ENCODE data around the gene PLD6.
A peak's percentile ranks its signal among the peaks of the same experiment; 100 is the strongest.
"Not testable (repeated sequence)": the region's sequence is repeated elsewhere in the genome, so short reads cannot be mapped to it uniquely, and the experiment has no call there.

PLD6 gene

DNA sequence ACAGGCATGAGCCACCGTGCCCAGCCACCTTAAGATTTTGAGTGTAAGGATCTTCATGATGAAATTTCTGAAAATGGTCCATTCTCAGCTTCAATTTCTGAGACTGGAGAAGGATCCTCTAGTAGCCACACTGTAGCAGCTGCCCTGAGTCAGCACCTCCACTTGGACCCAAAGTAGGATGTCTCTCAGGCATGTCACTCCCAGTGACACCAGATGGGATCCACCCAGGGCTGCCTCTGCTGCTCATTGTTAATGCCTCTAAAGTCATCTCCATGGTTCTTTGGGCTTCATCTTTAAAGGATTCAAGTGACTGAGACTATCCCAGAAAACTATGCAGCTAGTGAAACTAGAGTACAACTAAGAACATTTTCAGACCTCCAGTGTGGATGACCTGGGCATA lies 7.9 kb downstream of the PLD6 start:
- no peak for DNase-seq

DNA sequence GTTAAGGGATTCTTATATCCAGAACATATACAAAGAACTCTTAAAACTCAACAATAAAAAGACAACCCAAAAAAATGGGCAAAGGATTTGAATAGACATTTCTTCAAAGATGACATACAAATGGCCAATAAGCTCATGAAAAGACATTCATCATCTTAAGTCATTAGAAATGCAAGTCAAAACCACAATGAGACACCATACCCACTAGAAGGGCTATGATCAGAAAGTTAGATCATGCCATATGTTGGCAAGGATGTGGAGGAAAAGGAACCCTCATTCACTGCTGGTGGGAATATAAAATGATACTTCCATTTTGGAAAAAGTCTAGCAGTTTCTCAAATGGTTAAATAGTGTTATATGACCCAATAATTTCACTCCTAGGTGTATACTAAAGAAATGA lies 9.4 kb downstream of the PLD6 start:
- DNase-seq: no peak

DNA sequence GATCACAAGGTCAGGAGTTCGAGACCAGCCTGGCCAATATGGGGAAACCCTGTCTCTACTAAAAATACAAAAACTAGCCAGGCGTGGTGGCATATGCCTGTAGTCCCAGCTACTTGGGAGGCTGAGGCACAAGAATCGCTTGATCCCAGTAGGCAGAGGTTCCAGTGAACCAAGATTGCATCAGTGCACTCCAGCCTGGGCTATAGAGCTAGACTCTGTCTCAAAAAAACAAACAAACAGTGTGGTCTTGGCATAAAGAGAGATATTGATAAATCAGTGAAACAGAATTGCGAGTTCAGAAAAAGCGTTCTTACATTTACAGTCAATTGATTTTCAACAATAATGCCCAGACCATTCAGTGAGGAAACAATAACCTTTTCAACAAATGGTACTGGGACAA lies 10.7 kb downstream of the PLD6 start:
- DNase-seq: not testable (repeated sequence)

DNA sequence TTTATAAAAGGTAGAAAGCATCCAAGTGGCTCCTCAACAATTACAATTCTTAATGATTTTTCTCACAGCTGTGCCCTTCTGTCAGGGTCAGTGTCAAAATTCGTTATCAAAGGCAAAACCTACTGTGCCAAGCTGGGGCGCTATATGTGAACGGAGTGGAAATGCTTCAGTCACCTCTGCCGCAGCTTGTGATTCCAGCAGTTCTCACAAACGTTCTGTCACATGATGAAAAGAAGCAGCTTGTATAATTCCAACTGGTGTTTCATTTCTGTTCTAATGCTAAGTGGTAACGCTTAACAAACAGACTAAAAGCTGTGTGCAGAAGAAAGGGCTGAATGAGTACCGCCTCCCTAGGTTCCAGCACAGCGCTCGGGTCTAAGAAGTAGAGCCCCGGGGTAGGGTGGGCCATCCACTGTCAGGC lies 14.2 kb downstream of the PLD6 start:
- no peak for DNase-seq

DNA sequence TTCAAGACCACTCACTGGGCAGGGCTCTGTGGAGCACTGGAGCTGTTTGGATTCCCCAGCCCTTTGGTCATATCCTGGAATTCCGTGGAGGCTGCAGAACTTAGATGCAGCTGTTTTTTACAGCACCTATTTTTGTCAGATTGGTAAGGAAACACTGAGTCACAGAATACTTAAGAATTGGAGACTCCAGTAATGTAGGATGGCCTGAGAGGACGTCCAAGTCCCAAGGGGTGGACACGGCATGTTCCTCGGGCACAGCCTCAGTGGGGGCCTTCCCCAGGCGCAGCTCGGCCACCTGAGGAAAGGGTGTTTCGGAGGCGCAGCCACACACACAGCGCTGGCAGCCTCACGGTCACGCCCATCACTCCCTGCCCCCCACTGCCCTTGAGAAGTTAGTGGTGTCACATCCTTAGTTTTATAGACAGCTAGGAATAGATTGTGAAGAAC lies 14.8 kb downstream of the PLD6 start:
- DNase-seq: no peak

DNA sequence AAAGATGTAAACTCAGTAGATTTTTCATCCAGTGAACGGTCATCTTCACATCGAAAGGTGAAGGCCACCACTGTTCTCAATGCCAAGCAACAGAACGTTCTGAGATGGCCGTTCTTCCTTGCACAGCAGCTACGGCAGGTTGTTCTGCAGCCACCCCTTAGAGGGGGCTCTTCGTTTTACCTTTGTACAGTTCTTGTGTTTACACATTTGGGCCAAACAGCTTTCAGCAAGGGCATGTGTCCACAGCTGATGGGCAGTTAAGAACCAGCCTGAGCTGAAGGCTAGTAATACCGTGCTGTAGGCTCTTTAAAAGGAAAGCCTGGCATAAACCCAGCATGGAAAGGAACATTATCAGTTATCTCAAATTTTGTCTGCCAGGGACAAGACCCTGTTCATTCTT lies 15.9 kb downstream of the PLD6 start:
- no peak for DNase-seq

DNA sequence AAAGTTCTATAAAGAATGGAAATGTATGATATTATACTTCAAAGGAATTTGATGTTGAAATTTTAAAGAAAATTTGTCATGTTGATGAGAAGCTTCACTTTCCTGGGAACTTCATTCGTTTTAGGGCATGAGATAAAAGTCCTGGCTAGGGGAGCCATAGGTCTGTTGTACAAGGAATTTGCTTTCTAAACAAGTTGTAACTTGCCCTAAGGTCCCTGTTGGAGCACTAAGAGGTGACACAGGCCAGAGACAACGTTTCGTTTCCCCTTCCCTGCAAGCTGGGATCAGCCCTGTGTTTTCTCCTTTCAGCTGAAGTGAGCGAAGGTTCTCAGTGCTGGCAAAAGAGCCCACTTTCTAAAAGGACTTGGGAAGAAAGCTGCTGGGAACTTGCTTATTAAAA lies 16.6 kb downstream of the PLD6 start:
- no peak for DNase-seq

DNA sequence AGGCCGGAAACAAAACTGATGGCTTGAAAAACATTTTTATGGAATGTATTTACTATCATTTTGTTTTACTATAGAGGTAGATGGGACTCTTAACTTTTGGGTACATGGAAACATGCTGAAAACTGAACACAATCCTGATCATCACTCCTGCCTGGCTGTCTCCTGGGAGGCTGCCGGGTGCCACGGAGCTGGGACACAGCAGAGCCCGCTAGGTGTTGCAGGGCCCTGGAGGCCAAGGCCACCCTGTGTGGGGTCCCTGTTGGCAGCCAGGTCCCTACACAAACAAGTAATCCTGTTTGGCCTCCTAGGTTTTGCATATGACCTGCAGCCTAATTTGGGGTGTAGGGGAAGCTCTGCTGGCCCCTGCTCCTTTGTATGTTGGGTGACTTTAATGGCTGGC lies 17.5 kb downstream of the PLD6 start:
- no peak for DNase-seq

DNA sequence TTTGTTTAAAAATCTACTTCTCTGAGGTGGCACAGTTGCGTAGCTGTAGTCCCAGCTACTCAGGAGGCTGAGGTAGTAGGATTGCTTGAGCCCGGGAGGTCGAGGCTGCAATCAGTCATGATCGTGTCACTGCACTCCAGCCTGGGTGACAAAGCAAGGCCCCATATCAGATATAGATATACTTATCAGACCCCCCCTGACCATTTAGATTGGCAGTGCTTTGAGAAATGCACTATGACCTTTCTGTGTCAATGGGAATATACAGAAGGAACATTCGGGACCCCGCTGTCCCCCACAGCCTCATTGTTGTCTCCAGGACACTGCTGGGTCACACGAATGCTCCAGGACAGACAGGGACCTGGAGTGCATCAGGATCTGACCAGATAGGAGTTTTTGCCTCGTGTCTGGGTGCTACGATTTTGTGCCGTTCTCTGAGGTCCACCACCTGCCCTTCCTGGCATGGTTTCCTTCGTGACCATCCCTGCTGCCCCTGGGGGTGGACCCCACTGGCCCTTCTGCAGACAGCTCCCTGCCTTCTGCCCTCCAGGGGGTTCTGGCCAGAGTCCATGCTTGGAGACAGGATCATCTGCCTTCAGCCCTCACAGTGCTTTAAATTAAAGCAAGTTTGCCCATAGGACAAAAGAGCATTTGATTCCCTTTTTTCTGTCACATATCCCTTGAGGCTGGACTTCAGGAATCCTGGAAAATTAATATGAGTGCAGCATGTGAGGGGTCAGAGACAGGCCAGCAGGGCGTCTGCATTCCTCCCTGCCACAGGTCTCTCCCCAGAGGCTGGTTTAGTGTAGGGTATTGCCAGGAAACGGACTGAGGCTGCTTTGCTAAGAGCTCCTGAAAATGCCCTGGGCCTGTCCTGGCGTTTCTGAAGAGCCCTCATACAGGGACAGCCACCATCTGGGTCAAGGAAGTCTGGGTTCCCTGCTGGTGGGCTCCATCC lies 19.3 kb downstream of the PLD6 start:
- no peak for DNase-seq

DNA sequence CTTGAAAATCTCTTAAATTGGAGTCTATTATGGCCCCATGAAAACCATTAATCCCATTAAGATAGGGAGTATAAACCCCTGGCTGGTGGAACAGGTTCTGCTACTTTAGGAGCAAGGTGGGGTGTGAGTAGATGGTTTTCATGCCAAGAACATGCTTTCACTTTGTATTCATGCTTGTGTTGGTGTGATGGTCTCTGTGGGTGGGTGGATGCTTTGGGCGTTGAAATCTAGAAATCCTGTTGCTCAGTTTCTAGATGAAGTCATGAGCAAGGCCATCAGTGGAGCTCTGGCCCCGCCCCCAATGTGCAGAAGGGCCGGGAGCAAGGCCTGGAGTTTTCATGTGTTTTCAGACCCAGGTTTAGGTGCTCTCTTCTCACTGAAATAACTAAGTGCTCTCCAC lies 20.1 kb downstream of the PLD6 start:
- DNase-seq: no peak

DNA sequence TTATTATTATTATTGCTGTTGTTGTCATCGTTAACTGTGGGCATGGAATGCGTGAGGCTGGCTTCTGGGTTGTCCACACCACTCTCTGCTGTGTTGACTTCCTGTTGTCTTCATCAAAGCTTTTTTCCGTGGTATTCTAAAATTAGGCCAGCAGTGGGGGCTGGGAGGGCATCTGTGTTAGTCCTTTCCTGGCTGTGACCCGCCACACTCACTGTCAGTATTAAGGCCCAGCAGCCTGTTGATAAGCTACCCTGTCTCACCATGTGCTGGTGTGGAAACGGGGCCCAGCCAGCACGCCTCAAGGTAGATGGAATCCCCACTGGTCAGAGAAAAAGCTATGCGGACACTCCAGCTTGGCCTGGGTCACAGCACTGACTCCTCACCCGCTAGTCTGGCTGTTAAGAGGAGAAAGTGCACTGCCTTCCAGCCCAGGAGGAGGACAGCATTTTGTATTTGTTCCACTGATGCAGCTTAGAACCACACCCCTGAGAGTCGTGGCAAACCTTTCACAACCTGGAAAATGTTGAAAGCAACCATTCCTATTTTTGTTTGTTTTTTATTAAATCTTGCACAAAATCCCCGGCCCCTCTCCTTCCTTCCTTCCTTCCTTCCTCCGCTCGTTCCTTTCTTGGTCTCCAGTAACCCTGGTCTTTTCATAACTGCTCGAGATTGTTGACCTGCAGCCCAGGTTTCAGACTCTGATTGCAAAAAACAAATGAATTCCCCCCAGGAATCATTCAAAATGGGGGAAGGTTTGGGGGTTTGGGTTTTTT lies 21.0 kb downstream of the PLD6 start:
- not testable (repeated sequence) for DNase-seq

DNA sequence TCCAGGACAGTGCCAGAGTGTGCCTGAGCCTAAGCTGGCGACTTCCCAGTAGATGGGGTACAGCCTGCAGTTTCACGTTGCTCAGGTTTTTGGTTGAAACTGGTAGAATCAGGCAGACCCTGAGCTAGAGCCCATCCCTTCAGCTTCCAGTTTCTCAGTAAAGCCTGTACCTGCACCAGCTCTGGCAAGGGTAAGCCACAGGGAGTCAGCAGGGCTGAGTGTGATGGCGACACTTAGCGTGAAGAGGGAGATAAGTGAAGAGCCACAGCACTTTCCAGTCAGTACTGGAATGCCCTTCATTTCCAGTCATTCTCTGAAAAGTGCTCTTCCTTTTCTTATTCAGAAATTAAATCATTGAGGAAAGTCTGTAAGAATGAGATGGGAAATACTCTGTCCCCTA lies 22.4 kb downstream of the PLD6 start:
- no peak for DNase-seq

DNA sequence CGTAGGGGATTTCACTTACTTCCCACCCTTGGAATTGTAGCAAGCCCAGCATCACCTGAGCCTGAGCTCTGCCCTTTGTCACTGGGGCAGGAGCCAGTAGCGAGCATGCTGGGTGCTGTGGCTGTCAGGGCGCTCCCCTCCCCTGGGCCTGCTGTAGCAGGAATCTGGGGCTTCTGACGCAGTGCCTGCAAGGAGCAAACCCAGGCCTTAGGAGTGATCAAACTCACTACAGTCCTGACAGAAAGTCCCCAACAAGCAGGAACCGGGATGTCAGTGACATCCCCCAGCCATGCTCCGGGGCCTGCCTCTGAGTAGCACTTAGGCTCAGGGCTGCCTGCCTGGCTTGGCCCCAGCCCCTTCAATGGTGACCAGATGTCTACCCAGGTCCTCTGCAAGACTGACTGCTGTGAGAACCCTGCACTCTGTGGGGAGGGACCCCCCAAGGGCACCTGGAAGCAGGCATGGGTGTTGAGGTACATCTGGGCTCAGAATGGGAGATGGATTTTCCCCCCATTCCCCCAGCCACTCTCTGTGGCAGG lies 23.5 kb downstream of the PLD6 start:
- DNase-seq: no peak

DNA sequence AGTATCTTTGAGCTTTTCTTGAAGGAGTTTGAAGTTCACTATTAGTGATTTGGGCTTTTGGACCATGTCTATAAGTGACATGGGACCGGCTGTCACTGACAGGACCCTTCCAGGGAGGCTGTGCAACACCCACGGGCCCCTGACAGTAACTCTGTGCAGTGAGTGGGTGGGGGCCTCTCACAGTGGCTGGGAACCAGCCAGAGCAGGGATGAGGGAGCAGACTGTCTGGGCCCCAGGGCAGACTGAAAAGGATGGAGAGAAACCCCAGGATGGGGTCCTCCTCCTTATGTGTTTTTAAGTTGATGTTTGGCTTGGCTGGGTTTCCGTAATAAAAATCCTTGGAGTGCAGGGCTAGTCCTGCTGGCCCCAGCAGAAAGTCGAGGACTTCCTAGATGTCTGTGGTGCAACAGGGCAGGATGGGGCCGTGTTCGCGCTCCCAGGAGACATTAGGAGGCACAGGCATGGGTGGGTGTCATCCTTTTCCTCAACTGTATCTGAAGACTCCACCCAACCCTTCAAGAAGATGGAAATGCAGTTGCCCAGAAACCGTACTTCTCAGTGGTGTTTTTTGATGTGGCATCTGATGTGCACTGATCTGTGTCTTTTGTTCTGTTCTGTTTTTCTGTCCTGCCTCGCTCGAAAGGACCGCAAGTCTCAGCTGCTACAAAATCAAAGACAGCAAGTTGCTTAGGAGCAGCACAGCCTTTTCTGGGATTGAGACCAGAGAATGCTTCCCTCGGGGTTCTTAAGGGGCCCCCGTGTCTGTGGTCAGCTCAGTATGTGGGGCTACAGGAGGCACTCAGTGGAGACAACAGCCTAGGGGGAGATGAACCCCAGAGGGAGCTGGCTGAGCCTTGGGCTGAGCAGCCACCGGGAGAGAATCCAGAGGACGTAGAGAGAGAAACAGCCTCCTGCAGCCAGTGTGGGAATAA lies 24.2 kb downstream of the PLD6 start:
- peak; percentile 41 for DNase-seq

DNA sequence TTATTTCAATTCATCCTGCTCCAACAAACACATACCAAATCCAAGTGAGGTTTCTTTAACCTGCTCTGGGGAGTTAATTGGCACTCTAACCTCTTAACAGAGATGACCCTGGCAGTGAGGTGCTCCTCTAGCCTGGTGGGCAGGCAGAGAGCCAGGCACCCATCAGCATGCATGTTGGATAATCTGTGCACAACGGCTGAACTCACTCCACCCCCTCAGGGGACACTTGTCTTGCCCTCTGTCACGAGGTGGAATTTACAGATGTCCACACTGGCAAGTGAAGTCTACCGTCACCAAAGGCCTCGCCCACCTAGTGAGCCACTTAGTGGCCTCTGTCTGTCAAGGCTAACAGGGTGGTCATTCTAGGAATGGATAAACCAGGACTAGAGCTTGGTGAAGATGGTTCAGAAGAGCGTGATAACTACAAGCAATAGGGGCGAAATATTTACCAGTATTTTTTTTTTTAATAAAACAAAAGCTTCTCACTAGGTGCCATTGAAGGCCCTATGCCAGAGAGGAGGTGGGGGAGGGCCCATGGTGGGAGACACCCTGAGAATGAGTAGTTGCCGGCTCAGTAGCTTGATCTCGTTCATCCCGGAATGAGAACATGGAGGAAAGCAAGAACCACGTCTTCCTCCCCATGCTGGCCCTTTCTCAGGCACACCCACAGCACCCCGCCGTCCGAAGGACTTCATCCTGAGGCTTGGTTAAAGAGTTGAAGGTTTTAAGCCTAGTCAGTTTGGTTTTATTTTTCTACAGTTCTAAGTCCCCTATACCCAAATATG lies 25.2 kb downstream of the PLD6 start:
- no peak for DNase-seq

DNA sequence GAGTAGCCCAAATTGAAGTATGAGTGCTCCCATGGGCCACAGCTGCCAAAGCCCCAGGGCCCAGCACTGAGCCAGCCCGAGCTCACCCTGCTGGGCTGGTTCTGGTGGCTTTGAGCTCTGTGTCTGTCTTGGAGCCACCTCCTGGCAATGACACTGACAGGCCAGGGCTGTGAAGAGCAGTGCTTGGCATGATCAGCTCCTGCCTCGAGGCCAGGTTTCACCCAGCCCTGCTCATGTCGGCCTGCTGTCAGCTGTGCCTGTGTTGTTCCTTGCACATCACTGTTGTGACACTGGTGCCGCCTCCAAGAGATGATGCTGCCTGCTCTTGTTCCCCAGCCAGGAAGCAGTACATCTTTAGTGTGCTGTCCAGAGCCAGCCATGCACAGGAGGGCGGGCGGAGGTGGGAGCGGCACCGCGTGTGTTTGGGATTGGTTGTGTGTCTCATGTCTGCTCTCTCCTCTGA lies 26.0 kb downstream of the PLD6 start:
- no peak for DNase-seq

DNA sequence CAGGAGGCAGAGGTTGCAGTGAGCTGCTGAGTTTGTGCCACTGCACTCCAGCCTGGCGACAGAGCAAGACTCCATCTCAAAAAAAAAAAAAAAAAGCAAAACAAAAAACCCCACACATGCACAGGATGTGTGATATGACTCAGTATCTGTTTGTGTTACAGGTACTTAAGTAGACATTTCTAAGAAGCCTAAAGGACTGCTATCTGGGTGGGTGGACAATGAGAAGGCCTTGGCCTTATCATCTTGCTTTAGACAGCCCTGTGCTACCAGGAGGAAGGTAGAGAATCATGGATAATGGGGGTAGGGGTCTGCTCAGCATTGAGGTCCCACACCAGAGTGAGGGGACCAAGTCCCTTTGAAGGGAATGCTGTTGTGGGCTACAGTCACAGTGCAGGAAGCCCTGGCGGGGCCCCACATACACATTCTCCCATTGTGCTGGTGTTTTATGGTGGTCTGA lies 26.7 kb downstream of the PLD6 start:
- no peak for DNase-seq

DNA sequence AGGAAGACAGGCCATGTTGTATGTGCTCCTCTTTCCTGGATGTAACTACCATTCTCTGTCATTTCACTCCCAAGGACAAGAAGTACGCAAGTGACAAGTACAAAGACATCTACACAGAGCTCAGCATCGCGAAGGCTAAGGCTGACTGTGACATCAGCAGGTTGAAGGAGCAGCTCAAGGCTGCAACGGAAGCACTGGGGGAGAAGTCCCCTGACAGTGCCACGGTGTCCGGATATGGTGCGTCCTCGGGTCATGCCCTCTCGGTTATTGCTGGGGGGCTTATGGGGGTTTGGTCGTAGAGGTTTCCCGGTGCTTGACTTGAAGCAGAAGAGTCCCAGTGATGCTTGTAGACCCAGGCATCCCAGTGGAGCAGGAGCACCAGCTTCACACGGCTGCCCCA lies 29.0 kb downstream of the PLD6 start:
- no peak for DNase-seq

DNA sequence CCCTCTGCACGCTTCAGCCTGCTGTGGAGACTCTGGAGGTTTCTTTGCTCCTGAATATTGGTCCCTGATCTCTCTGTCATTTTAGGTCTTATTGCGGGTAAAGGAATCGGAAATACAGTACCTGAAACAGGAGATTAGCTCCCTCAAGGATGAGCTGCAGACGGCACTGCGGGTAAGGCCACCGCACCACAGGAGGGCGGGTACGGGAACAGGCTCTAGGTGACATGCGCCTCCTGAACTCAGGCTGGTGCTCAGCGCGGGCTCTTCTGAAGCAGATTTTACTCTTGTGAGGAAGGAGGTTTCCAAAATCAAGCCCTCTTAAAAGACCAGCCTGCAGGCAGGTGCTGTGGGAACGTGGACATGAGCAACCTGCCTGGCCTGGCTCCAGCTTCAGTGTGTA lies 29.8 kb downstream of the PLD6 start:
- DNase-seq: no peak

DNA sequence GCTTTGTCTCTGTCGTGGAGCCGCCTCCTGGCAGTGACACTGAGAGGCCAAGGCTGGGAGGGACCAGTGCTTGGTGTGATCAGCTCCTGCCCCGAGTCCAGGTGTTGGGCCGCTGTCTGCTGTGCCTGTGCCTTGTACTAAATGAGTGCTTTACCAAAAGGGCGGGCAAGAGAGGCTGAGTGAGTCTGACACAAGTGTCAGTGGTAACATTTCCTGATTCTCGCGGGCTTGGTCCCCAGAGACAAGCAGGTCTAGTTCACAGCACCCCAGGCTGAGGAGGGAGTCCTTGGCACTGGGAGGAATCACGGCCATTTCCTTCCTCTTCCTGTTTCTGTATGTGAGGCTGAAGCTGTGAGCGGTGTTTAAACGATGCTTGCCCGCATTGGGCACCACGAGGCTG lies 30.2 kb downstream of the PLD6 start:
- DNase-seq: peak; percentile 34

DNA sequence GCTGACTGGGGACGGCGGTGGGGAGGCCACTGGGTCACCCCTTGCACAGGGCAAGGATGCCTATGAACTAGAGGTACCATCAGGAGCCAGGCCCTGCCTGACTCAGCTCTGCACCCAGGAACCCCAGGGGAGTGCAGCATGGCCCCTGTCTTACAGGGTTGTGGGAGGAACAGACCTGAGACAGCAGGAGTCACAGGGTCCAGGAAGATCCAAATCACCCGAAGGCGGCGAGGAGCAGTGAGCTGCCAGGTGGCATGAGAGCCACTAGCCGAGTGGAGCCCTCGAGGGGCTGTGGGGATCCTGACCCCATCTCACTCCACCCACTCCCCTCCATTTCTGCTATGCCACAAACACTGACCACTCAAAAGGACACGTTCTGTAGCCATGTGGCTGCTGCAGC lies 30.8 kb downstream of the PLD6 start:
- DNase-seq: no peak

DNA sequence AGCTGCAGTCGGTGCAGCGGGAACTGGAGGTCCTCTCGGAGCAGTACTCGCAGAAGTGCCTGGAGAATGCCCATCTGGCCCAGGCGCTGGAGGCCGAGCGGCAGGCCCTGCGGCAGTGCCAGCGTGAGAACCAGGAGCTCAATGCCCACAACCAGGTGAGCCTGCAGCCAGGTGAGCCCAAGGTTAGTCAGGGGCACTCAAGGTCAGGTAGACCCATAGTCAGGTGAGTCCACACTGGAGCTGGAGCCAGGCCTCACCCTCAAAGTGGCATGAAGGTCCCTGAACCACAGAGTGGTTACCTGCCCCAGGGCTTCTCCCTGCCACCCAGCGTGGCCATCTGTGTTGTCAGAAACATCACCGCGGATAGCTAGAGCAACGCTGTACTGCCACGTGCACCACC lies 32.2 kb downstream of the PLD6 start:
- DNase-seq: no peak
